GM19438 (cell line): ENCODE results near the gene ARHGAP9.
"Not testable (repeated sequence)": the region's sequence is repeated elsewhere in the genome, so short reads cannot be mapped to it uniquely, and the experiment has no call there.

Source experiments
- ATAC-seq: cut with Tn5 transposase; IDR thresholded peaks from one replicate; pipeline ENCODE4 v1.9.1; 2021; ENCODE audit warnings: low read depth; ENCODE audit not compliant: unreplicated experiment

Gene ARHGAP9

GRCh38 chr12:57495051-57495701 lies 15.5 kb upstream of the ARHGAP9 start:
- not testable (repeated sequence) for ATAC-seq

- no peak for ATAC-seq
These were observed 12.0 kb upstream of the ARHGAP9 start for GRCh38 chr12:57491393-57492280.

- no peak for ATAC-seq
These were observed 10.5 kb upstream of the ARHGAP9 start for GRCh38 chr12:57490126-57490525.

GRCh38 chr12:57489157-57489641 lies 9.5 kb upstream of the ARHGAP9 start:
- no peak for ATAC-seq

GRCh38 chr12:57488402-57489156 lies 8.9 kb upstream of the ARHGAP9 start:
- ATAC-seq: no peak

GRCh38 chr12:57487597-57488401 lies 8.1 kb upstream of the ARHGAP9 start, which contains the start of gene MARS1:
TSS of gene MARS1 (plus strand) at chr12:57488068. CDS start at chr12:57488091, 23 bp downstream.
- ATAC-seq: peak; percentile 97

GRCh38 chr12:57487055-57487596 lies 7.5 kb upstream of the ARHGAP9 start:
- no peak for ATAC-seq

- ATAC-seq: no peak
These were observed 6.0 kb upstream of the ARHGAP9 start for GRCh38 chr12:57485695-57486094.

- no peak for ATAC-seq
These were observed 3.8 kb upstream of the ARHGAP9 start for GRCh38 chr12:57483466-57483865.

- no peak for ATAC-seq
These were observed 2.0 kb upstream of the ARHGAP9 start for GRCh38 chr12:57481671-57482070.

- ATAC-seq: no peak
These were observed 657 bp downstream of the ARHGAP9 start for GRCh38 chr12:57479043-57479375.

- no peak for ATAC-seq
These were observed 1.7 kb downstream of the ARHGAP9 start for GRCh38 chr12:57477710-57478681.

- ATAC-seq: no peak
These were observed 2.5 kb downstream of the ARHGAP9 start for GRCh38 chr12:57476993-57477709.

- ATAC-seq: no peak
These were observed 3.3 kb downstream of the ARHGAP9 start for GRCh38 chr12:57476162-57476992.

GRCh38 chr12:57475271-57476161 lies 4.2 kb downstream of the ARHGAP9 start:
- ATAC-seq: no peak

- ATAC-seq: no peak
These were observed 4.8 kb downstream of the ARHGAP9 start for GRCh38 chr12:57474862-57475261.
